Breast epithelium (tissue), 3 donors: ENCODE data around the gene RAB19.

Experiments
- POLR2A ChIP-seq: fragments of 450-650 bp; IDR thresholded peaks from one replicate; pipeline ENCODE4 v1.6.1; 2016; ENCODE audit warnings: antibody characterized with exemption, mild to moderate bottlenecking, moderate library complexity
- TF ChIP-seq, protein P1 (sequence below), 3 donors: fragments of 450-650 bp; IDR thresholded peaks; one replicate each; pipeline ENCODE4 v1.5.1; 2016 to 2017; ENCODE audit warnings: antibody characterized with exemption in 3 of 3, mild to moderate bottlenecking in 3 of 3, moderate library complexity in 3 of 3

DNA sequence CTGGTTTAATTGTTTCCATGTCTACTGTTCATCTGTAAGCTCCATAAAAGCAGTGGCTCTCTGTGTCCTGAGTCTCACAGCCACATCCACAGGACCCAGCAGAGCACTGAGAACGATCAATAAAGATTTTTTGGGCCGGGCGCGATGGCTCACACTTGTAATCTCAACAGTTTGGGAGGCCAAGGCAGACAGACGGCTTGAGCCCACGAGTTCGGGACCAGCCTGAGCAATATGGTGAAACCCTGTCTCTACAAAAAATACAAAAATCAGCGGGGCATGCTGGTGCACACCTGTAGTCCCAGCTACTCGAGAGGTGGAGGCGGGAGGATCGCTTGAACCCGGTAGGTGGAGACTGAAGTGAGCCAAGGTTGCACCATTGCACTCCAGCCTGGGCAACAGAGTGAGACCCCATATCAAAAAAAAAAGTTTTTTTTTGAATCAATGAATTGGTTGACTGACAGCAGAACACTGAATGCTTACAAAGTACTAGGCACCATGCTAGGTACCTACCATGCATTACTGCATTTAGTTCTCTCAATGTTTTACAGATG lies 10.0 kb upstream of the RAB19 start:
- TF ChIP-seq, protein P1, sequence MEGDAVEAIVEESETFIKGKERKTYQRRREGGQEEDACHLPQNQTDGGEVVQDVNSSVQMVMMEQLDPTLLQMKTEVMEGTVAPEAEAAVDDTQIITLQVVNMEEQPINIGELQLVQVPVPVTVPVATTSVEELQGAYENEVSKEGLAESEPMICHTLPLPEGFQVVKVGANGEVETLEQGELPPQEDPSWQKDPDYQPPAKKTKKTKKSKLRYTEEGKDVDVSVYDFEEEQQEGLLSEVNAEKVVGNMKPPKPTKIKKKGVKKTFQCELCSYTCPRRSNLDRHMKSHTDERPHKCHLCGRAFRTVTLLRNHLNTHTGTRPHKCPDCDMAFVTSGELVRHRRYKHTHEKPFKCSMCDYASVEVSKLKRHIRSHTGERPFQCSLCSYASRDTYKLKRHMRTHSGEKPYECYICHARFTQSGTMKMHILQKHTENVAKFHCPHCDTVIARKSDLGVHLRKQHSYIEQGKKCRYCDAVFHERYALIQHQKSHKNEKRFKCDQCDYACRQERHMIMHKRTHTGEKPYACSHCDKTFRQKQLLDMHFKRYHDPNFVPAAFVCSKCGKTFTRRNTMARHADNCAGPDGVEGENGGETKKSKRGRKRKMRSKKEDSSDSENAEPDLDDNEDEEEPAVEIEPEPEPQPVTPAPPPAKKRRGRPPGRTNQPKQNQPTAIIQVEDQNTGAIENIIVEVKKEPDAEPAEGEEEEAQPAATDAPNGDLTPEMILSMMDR (IDR thresholded peaks at IDR 0.05): no peak
- no peak for TF ChIP-seq POLR2A
